Endothelial cell of hepatic sinusoid (primary cell): Measurements from ENCODE around the gene CAMTA1.

Source experiments
- in situ Hi-C: cut with HindIII; loops from 2 replicates; pipeline ENCODE4 v1.10.0; 2017; ENCODE audit warnings: low sequenced_read_pairs

Gene CAMTA1

DNA sequence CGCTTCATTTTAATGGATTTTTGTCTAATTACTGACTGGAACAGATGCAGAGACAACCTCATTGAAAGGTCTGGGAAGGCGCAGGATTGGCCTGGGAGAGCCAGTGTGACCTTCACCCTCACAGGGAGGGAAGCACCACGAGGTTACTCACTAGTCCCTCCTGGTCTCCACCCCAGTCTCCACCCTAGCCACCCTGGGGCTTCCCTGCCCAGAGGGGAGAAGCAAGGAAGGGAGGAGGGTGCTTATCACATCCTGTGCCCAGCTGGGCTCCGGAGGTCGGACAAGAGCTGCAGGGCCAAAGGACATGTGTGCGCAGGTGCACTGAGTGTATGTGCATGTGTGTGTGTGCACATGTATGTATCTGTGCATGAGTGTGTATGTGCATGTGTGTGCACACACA is 765.7 kb downstream of the CAMTA1 start:
- in situ Hi-C loops, result no loop called here

DNA sequence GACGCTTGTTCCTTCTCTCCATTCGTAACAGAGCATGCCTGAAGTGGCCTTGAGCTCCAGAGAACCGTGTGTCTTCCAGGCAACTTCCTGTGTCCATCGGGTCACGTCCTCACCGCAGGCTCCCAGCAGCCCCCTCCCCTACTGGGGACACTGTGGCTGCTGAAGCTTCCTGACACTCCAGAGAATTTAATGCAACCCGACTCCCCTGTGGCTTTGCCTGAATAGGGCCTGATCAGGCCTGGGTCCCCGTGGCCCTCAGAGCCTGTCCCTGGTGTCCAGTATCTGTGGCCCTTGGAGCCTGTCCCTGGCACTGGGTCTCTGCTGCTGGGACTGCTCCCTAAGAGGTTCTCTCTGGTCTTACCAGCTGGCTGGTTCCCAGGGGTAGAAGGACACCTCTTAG is 766.2 kb downstream of the CAMTA1 start:
- in situ Hi-C loops, result no loop called here

- in situ Hi-C loops, result no loop called here
These were observed 767.1 kb downstream of the CAMTA1 start for GRCh38 chr1:7552402-7552801.

DNA sequence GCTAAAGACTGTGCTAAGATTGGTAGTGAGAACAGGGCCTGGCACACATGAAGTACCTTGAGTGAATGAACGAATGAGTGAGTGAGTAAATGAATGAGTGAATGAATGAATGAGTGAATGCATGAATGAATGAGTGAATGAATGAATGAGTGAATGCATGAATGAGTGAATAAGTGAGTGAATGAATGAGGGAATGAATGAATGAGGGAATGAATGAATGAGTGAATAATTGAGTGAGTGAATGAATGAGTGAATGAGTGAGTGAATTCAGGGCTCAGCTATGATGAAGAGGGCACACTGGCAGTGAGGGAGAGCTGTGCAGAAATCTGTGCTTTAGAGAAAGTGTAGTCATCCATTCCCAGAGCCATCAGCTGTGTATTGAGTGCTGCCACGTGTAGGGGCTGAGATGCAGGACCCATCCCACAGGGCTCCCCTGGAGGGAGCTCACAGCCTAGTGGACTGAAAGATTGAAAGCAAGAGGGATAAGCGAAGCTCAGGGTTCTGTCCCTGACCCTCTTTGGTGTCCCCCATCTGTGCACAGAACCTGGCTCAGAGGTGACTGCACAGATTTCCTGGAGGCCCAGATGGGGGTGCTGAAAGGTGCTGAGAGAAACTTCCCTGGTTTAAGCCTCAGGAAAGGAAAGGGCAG is 767.9 kb downstream of the CAMTA1 start:
- in situ Hi-C loops, result no loop called here

- in situ Hi-C loops, result no loop called here
These were observed 769.4 kb downstream of the CAMTA1 start for GRCh38 chr1:7554385-7555235.

- in situ Hi-C loops, result no loop called here
These were observed 770.3 kb downstream of the CAMTA1 start for GRCh38 chr1:7555391-7556185.

GRCh38 chr1:7557301-7557891 is 772.1 kb downstream of the CAMTA1 start:
- in situ Hi-C loops, result no loop called here

GRCh38 chr1:7558041-7558461 is 772.8 kb downstream of the CAMTA1 start:
- in situ Hi-C loops, result no loop called here

DNA sequence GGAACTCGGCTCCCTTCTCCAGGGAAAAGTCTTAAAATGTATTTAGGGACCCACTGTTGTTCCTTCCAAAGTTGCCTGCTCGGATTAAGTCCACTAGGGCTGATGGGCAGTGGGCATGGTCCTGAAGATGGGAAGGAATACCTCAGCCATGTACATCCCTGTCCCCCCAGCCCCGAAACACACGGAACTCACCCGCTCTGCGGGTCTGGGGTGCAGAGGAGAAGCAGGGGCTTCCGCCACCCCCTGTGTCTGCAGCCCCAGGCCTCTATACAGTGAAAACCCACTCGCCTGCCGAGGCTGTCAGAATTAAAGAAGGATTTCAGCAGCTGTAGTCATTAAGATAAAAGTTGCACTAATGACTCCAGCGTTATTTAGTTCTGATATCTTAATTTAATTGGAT is 773.2 kb downstream of the CAMTA1 start:
- in situ Hi-C loops, result no loop called here

DNA sequence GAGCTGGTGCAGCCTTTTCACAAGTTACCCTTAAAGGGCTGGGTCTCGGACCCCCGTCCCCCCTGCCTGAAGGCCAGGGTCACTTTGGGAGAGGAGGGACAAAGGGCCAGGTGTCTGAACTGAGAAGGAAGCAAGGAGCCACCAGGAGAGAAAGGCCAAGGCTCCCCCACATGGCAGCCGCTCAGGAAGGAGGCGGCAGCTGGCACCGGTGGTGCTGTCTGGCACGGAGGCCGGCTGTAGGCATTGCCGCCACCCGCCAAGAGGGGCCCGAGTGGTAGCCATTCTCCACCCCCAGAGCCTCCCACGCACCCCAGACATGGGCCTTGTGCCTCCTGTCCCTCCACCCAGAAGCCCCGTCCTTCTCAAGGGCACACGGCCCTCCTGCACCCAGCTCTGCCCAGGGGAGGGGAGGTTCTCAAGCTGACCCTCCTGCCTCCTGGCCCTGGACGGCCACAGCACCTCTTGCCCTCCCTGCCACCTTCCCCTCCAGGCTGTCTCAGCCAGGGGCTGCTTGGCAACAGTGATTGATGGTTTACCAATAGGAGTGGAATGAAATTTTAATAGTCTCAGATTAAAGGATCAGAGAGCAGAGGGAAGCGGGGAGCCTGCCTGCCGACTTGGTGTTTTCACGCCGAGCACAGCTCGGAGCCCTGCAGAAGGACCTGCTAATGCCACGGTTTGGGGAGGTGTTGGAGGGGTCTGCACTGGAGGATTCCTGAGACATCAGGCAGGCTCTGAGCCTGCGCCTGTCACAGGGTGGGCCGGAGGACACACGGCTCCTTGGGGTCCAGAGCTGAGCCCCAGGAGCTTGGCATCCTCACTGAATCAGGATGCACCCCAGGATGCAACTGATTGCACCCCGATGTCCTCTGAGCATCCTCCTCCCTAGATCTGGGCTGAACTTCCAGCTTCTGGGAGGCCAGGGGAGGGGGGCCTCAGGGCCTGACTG is 773.9 kb downstream of the CAMTA1 start:
- in situ Hi-C loops, result no loop called here

DNA sequence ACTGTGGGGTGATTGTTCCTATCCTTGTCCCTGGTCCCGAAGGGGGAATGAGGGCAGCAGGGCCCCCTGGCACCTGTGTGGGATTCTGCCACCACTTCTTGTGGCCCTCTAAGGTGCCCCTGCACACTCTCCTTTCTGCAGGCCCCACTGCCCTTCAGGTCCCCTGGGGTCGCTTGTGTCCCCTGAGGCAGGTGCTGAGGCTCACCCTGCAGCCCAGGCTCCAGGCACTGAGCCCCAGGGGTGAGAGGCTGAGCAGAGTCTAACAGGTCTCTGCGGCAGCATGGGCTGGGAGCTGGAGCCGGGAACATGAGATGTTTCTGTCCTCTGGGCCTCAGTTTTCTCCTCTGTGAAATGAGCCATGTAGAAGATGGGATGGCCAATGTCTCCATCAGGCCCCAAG is 774.9 kb downstream of the CAMTA1 start:
- in situ Hi-C loops, result no loop called here

- in situ Hi-C loops, result no loop called here
These were observed 775.4 kb downstream of the CAMTA1 start for GRCh38 chr1:7560601-7561181.

- in situ Hi-C loops, result no loop called here
These were observed 776.2 kb downstream of the CAMTA1 start for GRCh38 chr1:7561331-7561921.

GRCh38 chr1:7561936-7562728 is 776.9 kb downstream of the CAMTA1 start:
- in situ Hi-C loops, result no loop called here

DNA sequence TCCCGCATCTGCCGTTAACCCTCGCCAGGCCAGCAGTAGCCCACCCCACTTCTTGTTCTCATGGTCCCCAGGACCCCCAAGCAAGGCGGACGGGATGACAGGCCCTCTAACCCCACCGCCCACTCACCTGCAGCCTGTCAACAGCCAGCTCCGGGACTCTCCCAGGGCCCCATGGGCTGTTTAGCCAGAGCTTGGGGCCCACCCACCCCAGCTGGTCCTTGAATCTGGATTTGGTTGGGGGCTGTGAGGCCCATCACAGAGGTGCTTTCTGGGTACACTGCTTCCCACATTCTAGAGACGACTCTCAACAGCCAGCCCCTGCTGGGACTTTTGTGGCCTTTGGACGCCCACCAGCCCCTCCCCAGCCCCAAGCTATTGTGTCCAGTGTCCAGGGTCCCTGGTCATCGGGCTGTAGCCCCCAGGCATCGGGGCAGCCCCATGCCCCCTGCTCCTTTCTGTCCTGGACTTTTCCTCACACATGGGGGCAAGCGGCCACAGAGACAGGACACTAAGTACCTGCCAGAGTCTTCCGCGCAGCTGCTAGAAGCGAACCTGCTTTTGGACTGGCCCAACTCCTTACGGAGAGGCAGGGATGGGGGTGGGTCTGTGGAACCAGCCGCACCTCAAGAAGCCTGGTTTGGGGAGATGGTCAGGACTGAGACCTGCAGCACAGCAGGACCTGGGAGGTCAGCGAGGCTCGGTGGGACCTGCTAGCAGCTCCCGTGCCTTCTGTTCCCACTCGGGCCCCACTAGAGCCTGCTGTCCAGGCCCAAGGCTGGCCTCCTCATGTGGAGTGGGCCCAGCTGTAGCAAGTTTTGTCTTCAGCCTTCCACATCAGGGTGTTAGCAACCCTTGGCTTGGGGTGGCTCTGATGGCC is 777.7 kb downstream of the CAMTA1 start:
- in situ Hi-C loops, result no loop called here

DNA sequence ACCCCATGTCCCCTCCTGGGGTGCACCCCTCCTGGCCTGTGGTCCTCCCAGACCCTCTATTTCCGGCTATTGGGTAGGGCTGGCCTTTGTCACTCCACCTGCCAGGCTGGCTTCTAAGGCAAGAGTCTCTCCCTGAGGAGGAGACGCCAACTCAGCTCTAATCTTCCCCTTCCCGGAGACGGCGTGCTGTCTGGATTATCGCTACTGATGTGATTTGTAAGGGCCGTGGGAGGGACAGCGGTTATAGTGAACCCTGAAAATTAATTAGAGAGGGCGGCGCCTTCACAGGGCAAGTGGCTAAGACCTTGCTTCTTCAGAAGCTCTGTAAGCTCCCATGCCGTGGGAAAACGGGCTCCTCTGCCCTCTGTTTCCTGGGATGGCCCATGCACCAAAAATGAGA is 778.9 kb downstream of the CAMTA1 start:
- in situ Hi-C loops, result no loop called here

DNA sequence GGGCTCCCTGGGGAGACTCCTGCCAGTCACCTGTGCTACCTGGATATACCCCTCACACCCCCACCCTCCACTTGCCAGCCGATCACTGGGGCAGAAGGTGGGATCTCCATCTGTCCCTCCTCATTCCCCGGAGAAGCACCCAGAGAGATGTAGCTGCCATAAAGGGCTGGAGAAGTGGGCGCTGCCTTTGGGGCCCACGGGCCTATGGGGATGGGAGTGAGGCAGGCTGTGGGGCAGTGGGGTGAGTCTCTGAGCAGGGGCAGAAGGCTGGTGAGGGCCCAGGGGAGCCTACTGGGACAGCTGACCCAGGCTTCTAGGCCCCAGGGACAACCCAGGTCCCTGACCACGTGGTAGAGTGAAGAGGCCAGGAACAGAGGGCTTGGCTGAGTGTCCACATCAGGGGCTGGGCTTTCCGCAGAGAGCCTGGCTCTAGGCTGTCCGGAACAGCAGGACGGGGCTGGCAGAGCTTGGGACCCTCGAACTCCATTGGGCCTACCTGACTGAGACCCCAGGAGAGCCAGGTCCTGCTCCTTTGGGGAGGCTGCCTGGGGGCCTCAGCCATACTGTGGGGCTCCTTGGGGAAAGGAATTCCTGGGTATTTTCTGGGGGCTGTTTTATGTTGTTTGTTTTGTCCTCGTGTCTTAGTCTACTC is 780.0 kb downstream of the CAMTA1 start:
- in situ Hi-C loops, result no loop called here
